Measurements from ENCODE around the gene ZNF598.
A peak's percentile ranks its signal among the peaks of the same experiment; 100 is the strongest.

- TF ChIP-seq HDAC2 (IDR thresholded peaks at IDR 0.05) (no peak), CTCF (IDR thresholded peaks at IDR 0.05 in 2 of 3, conservative IDR thresholded peaks at IDR 0.05 in 1 of 3; ENCODE audit: control insufficient read depth in 2 of 3, extremely low read depth in 1 of 3, insufficient read depth in 1 of 3, low read depth in 3 of 3, low read length in 3 of 3) (peak; percentile 97 to 99 (median 98)), MTA3 (IDR thresholded peaks at IDR 0.05; ENCODE audit: borderline replicate concordance, low read length) (no peak), EP300 (IDR thresholded peaks at IDR 0.05; ENCODE audit: borderline replicate concordance in 1 of 2, control insufficient read depth in 1 of 2, low read depth in 2 of 2, low read length in 2 of 2) (no peak), CEBPB (IDR thresholded peaks at IDR 0.05; ENCODE audit: borderline replicate concordance in 1 of 2, low read depth in 2 of 2, low read length in 2 of 2) (no peak), POLR2A (IDR thresholded peaks at IDR 0.05; ENCODE audit: low read depth, low read length) (peak; percentile 29; the same call in 1 of the 2 replicates), ZNF274 (IDR thresholded peaks at IDR 0.05; ENCODE audit: insufficient read depth, insufficient read length) (no peak), MXI1 (IDR thresholded peaks at IDR 0.05; ENCODE audit: low read depth, low read length) (0 out of 2 replicates have a peak, but pooled peaks have one; percentile 63)
- TF ChIP-seq, protein P1, sequence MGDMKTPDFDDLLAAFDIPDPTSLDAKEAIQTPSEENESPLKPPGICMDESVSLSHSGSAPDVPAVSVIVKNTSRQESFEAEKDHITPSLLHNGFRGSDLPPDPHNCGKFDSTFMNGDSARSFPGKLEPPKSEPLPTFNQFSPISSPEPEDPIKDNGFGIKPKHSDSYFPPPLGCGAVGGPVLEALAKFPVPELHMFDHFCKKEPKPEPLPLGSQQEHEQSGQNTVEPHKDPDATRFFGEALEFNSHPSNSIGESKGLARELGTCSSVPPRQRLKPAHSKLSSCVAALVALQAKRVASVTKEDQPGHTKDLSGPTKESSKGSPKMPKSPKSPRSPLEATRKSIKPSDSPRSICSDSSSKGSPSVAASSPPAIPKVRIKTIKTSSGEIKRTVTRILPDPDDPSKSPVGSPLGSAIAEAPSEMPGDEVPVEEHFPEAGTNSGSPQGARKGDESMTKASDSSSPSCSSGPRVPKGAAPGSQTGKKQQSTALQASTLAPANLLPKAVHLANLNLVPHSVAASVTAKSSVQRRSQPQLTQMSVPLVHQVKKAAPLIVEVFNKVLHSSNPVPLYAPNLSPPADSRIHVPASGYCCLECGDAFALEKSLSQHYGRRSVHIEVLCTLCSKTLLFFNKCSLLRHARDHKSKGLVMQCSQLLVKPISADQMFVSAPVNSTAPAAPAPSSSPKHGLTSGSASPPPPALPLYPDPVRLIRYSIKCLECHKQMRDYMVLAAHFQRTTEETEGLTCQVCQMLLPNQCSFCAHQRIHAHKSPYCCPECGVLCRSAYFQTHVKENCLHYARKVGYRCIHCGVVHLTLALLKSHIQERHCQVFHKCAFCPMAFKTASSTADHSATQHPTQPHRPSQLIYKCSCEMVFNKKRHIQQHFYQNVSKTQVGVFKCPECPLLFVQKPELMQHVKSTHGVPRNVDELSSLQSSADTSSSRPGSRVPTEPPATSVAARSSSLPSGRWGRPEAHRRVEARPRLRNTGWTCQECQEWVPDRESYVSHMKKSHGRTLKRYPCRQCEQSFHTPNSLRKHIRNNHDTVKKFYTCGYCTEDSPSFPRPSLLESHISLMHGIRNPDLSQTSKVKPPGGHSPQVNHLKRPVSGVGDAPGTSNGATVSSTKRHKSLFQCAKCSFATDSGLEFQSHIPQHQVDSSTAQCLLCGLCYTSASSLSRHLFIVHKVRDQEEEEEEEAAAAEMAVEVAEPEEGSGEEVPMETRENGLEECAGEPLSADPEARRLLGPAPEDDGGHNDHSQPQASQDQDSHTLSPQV (IDR thresholded peaks at IDR 0.05) = no peak
Observed at GRCh38 chr16:2023092-2024031, 13.7 kb upstream of the ZNF598 start.
